ENCODE data around the gene TF.

The TF gene

DNA sequence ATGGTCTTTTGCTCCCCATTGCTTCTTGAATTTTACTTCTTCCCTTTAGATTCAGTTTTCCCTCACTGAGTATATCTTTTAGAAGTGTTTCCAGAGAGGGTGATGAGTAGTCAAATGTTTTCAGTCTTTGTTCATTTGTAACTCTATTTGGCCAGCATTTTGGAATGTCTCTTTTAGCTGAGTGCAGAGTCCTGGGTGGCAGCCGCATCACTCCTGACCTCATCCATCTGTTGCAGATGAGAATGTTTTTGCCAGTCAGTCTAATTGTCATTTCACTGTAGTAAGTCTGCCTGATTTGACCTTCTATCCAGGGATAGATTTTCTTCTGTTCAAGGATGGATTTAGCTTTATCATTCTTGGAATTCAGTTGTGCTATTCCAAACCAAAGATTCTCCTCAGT lies 66.7 kb downstream of the TF start:
- DNase-seq (ENCODE audit: low read depth in 2 of 2) = no peak

DNA sequence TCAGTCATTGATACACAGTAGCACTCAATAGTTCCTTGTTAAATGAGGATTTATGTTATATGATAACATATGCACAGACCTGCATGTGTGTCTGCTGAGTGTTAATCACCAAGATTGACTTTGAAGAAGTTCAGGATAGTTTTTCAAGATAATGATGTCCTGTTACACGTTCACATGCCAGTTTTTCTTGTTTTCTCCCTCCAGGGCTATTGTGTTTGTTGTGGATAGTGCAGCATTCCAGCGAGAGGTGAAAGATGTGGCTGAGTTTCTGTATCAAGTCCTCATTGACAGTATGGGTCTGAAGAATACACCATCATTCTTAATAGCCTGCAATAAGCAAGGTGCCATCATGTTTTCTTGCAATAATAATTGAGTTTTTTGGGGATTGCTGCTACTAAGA lies 69.2 kb downstream of the TF start:
- DNase-seq (ENCODE audit: low read depth in 2 of 2) = no peak

DNA sequence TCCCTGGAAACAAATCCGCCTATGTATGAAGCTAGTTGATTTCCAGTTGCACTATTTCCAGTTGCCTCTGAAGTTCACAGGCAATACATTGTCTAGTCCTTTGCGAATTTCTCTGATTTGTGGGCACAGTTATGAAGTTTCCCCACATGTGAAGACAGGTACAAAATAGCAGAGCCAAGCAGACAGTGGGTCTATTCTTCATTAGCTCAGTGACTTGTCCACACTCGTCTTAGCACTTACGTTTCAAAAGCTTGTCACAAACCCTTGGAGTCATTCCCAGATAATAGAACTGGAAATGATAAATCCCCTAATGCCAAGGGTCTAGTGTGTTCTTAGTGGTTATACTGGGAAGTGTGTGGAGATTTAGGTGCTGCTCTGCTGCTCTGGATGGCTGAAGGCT lies 73.9 kb downstream of the TF start:
- no peak for DNase-seq (ENCODE audit: low read depth in 2 of 2)

DNA sequence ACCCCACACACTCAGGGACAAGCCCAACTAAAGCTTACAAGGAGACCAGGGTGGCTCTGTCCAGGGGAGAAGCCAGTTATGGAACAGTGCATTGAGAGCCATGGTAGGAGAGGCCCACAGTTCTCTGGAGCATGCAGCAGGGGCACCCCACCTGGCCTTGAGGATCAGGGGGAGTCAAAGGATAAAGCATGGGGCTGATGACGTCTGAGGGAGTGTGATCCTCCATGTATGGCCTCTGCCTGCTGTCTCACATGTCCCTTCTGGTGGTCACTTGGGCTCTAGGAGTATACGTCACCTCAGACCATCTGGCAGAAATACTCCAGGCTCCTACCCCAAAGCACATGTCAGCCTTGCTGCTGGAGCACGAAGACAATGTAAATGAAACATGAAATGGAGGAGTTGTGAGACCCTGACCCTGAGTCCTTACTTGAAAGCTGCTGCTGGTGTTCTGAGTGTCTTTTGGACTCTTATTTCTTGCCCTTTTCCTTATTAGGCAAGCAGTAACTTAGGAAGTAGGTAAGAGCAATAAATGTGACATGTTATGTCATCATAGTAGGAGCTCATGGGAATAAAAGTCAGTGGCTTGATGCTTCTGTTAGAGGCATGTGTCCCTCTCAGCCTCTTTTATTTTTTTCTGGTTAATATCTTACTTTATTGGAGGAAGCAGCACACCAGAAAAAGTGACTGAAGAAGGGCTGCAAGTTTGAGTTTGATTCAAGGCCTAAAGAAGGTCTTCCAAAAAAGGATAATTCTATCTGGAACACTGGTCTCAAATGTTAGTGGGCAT lies 74.9 kb downstream of the TF start:
- DNase-seq (ENCODE audit: low read depth in 2 of 2) = no peak

DNA sequence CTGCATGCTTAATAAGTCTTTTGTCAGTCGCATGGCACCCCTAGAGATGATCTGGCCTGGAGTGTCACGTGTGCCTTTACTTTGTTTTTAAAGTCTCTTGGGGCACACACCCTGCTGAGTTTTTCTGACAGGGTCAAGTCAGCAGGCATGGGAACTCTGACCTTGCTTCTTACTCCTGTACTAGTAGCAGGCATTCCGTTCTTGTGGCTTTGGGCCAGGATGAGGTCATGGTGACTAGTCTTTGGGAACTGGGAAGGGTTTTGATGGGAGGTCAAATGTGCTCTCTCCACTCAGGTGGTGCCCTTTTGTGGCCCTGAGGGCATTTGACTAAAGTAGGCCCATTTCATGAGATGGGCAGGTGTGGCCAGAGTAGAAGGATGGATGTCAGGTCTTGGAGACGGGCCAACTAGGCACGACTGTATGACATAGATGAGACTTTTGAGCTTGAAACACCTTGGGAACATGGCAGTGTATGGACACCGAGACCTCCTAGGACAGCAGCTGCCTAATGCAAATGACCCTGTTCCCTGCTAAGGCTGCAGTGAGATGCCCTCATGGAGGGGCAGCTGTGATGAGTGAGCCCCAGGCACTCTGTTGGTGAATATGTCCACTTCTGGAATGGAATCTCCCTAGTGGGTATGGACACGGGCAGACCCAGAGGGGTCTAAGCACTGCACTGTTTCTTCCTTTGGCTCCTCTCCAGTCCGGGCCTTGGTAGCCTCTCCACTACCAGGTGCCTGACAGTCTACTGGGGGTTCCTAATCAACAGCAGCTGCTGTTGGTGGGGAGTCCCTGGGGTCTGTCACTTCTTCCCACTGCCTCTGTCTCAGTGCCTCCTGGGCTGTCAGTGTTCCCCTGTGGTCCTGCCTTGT lies 75.8 kb downstream of the TF start:
- no peak for DNase-seq (ENCODE audit: low read depth in 2 of 2)

DNA sequence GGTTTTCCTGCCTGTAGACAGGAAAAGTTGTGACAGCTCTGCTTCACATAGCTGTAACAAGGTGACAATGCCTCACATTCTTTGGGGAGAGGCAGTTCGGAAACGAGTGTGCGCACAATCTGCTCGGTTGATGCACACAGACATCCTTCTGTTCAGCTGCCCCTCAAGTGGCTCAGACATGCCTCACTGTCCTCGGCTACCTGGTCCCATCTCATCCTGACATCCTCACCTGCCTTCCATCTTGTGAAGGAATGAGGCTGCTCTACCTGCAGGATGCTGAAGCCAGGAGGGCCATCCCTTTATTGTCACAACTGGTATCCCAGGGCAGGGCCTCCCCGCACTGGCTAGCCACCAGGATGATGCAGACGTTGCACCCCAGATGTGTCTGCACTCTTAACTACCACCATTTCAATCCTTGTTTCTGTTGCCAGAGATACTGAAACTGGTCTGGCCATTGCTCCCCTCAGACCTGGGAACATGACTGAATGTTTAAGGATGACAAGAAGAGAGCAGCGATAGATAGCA lies 78.8 kb downstream of the TF start:
- DNase-seq (ENCODE audit: low read depth in 2 of 2) = no peak

DNA sequence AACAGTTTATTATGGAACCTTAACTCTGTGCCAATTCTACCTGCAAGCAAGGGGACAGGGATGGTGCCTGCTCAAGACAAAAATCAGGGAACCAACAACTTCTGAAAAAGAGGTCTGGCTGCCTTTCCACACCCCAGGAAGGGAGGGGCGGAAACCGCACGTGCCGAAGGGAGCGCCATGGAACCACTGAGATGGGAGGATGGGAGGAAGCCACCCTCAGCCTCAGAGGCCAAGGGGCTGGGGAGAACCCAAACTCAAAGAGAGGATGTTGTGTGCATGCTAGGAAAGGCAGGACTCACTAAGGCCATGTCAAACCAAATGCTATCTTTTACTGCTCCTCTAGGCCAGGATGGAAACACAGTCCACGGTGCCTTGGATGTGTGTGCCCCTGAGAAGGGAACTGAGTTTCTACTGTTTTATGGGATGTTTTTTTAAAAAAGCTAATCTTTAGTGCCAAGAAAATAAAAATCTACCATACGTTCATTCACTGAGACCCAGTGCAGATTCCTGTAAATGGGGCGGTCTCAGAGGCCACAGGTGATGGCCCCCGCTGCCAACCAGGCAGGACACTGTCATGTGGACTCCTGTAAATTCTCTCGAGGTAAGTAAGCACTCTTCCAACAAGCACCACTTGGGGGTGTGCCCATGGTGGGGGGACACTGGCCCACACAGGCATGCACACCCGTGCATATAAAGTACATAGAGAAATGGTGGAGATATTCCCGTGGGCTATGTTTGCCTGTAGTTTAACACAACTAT lies 80.0 kb downstream of the TF start:
- DNase-seq (ENCODE audit: low read depth in 2 of 2) = no peak

DNA sequence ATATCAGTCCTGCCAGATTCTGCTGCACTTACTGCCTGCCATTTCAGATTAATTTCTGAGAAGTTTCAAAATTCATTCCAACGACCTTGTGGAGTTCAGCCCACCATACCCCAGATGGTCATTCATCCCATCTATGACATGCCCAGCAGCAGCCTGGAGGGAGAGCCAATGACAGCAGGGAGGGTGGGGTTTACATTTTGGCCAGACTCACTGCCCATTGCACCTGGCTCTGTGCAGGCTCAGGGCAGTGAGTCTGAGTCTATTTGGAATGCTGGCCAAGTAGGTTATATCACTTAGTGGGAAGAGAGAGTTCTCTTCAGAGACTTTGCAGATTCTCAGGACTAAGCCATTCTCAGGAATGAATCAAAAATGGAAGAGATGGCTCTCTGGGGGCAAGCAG lies 80.9 kb downstream of the TF start:
- no peak for DNase-seq (ENCODE audit: low read depth in 2 of 2)

DNA sequence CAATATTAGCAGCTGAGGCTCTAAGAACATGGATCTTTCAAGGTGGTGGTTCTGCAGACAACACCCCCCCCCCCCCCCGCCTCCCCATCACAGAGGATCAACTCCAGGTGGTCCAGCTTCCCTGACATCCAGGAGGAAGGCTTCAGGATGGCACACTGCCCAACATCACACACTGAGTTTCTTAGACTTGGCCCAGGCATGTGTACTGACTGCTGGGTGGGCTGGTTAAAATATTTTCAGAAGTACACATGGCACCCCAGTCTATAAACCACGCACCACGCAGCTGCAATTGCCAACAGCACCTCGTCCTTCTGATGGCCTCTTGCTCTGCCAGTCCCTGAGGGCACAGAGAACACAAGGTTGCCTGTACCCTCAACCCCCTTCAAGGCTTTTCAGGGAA lies 81.5 kb downstream of the TF start:
- DNase-seq (ENCODE audit: low read depth in 2 of 2) = no peak

DNA sequence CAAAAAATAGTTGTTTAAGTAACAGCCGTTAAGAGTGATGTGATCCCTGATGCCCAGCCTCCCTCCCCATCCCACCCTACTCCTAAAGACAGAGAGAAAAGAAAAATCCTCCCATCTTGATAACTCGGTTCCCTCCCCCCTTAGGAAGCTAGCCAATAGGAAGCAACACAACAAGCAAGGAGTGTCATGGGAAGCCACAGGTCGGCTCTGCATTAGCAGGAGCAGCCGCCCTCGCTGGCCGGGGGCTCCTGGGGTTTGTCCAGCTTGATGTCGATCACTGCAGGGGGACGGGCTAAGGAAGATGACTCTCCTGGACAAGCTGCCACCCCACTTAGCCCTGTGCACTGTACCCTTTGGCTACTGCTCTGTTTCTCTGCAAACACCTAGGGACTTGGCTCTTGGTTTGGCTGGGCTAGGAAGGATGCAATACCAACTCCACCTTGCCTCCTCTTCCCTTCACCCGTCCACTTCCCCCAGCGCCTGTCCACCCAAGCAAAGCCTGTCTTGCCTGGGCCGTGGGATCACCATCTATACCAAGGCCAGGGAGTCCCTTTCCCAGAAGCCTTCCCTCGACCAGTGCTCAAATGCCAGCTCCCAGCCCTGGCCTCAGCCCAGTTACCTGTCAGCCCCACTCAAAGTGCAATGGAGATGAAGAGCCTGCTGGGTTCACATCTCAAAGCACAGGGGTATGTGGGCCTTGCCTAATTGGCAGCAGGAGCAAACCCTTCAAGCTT lies 82.5 kb downstream of the TF start:
- DNase-seq (ENCODE audit: low read depth in 2 of 2) = no peak

DNA sequence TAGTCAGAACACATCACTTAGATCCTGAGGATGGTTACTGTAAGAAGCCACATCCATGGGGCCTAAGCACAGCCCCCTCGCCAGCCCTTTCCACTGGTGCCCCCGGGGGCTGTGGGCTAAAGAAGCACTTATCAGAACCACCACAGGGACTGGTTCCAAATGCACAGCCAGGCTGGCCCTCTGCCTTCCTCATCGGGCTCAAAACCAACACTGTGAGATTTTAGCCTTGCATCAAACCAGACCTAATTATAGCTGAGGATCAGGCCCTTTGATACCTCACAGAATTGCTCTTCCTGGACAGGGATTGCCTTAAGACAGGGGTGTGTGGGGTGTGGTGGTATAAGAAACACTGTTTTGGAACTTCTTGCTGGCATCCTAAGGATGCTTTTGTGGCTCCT lies 83.1 kb downstream of the TF start:
- no peak for DNase-seq (ENCODE audit: low read depth in 2 of 2)

DNA sequence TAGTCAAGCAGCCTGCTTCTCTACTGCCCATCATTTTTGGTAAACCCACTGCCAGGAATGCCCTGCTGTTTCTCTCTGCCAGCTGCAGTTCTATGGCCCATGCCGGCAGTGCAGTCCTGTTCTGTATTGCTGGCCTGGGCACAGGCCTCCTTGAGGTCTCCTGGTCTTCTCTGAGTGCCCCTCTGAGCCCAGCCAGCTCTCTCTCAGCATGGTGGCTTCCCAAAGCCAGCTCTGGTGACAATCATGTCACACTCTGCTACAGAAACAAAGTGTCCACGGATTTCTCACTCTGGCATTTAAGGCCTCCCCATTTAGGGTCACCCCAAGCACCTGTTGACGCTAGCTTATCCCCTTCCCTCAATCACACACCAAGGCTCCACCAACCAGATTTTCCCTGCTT lies 83.9 kb downstream of the TF start:
- DNase-seq (ENCODE audit: low read depth in 2 of 2) = no peak

DNA sequence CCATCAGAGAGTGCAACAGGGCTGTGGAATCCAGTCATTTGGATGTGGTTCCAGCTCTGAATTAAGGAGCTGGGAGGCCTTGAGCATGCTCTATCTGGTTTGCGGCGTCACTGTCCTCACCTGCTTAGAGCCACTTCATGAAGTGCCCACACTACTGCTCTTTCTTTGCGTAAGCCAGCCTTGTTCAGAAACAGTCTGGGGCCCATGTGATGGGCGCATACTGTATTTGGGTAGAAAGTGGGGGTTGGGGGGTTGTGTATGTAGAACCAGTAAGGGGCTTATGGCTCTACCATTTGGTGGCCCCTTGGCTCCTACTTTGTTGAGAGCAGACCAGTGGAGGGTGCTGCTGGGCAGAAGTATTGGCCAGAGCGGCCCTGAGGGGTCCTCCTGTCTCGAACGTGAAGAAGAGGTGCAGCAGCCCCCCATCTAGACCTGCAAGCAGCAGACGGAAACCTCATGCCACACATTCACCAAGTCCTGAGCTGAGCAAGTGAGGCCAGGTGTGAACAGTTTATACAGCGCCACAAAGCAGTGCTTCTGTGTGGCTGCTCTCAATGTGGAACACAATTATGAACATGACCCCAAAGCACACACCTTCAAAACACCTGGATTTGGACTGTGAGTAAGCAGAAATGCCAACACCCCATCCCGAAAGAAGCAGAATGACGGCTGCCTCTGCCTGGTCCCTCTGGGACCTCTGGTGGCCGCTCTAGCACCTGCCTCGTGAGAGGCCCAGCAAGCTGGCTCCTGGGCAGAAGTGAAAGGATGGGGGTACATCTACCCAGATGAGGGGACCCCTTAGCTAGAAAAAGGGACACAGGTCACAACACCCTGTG lies 86.0 kb downstream of the TF start:
- DNase-seq (ENCODE audit: low read depth in 2 of 2) = no peak

DNA sequence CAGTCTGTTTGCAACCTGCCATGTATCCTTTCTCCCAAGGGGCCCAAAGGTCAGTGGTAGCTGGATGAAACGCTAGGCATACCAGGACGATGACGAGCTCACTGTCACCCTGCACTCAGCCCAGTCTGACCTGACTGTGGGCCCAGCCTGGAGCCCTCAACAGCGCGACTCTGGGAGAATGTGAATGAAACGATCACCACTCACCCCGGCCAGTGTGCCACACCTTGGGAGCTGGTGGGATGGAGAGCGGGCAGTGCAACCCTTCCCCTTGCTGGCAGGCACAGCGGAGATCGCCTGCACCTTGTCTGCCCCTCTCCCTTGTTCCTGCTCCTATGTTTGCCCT lies 86.6 kb downstream of the TF start:
- DNase-seq (ENCODE audit: low read depth in 2 of 2) = no peak

DNA sequence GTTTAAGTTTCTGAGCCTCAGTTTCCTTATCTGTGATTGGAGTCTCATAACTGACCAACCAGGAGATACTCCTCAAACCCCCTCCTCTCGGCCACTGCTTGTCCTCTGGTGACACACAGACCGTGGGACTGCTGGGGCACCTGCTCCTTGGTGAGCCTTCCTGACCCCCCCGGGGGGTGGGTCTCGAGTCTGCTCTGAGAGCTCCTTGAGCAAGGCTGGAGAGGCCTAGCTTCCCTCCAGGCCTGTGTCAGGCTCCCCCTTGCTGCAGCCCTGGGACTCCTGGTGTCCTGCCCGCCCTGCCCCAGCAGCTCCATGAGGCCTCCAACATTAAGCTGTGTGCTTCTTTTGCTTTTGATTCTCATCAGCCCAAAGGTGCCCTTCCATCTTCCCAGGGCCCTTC lies 87.1 kb downstream of the TF start:
- DNase-seq (ENCODE audit: low read depth in 2 of 2) = no peak

DNA sequence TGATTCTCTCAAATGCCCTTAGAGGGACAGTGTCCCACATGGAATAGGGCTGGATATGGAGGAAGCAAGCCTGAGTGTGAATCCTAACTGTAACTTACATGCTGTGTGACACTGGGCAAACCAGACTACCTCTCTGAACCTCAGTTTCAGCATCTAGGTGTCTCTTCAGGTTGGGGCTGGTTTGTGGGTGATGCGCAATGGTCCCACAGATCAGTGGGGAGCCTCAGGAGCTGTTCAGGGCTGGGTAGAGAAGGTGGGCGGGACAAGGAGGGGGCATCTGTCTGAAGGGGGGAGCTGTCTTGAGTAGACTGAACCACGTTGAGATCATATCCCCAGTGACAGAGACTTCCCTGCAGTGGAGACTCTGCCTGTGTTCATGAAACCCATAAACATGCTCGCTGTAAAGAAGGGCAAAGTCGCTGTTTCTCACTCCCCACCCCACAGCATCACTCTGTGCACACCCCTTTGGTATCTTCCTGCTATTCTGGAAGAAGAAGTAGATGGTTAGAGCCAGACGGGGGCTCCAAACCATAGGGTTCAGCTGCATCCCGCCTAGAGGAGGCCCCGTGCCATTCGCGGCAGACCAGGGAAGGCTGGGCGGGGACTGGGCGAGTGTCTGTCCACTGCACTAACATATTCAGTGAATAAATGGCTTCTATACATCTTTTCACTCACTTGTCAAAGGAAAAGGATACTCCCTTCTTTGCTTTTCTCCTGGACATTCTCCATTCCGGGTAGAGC lies 87.9 kb downstream of the TF start:
- DNase-seq (ENCODE audit: low read depth in 2 of 2) = no peak

DNA sequence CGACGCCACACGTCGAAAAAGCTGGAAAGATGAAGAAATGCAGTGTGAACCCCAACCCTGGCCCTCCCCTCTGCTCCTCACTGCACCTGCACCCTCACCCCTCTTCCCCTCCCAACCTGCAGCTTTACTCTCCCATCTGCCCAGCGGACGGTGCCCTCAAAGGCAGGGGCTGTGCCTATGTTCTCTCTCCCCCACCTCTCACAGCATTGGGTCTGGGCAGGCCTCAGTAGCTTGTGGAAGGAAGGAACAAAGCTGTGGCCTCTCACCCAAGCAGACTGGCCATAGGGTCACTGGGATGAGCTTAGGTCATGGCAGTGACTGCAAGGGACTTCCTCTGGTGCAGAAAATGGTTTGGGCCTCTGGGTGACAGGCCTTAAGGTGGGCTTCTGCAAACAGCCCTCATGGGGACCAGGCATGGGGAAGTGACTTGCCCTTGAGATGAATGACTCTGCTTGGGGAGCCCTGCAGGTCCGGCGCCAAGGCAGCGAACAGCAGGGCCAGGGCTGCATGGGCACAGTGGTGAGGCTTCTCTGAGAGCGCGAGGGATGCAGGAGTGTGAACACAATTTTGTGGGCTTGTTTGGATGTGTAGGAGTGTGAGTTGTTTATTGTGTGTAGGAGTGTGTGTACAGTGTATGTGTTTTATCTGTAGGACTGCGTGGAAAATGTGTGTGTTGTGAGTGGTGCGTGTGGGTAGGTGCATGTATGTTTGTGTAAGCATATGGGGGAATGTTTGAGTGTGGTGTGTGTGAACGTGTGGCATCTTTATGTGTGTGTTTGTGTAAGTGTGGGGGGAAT lies 88.6 kb downstream of the TF start:
- DNase-seq (ENCODE audit: low read depth in 2 of 2) = no peak

DNA sequence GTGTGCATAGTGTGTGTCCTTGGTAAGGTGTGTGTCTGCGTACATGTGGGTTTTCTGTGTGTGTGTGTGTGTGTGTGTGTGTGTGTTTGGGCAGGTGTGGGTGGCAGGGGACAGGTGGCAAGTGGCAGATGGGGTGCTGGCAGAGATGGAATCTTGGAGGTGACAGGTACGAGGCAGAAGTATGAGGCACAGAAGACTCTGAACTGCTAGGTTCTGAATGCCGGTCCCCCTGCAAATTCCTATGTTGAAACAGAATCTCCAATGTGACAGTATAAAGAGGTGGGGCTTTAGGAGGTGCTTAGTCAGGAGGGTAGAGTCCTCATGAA lies 89.2 kb downstream of the TF start:
- no peak for DNase-seq (ENCODE audit: low read depth in 2 of 2)

DNA sequence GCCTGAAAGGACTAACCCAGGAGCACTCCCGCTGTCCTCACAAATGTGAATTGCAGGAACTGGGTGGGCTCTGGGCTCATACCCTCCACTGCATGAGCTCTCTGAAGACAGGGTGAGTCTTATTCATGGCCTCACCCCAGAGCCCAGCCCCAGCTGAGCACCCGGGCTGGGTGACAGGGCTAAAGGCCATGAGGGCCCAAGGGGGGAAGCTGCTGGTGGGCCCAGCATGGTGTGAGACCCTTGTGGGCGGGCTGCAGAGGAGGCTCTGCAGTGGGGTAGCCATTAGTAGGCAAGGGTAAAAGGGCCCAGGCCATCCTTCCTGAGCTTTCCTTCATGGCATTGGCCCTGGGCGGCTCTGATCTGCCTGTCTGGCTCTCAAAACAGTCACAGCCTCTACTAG lies 89.8 kb downstream of the TF start:
- no peak for DNase-seq (ENCODE audit: low read depth in 2 of 2)

Measured in stimulated activated CD4-positive, alpha-beta T cell treated with anti-CD3 and anti-CD28 coated beads, Interleukin-12 subunit alpha, Interleukin-12 subunit beta, amount 100 ng/mL, for 24 hours (primary cell).